SK-N-MC (cell line): ENCODE measurements around the gene N4BP3.

Experiments
- EZH2 ChIP-seq: fragments of 200-600 bp; sonication (generic); IDR thresholded peaks from one replicate; pipeline ENCODE4 v1.6.1; 2017; ENCODE audit warnings: antibody characterized with exemption
- POLR2AphosphoS5 ChIP-seq: IDR thresholded peaks from 2 replicates; pipeline ENCODE4 v1.6.1; 2012; ENCODE audit warnings: mild to moderate bottlenecking, low read depth, low read length, borderline replicate concordance

DNA sequence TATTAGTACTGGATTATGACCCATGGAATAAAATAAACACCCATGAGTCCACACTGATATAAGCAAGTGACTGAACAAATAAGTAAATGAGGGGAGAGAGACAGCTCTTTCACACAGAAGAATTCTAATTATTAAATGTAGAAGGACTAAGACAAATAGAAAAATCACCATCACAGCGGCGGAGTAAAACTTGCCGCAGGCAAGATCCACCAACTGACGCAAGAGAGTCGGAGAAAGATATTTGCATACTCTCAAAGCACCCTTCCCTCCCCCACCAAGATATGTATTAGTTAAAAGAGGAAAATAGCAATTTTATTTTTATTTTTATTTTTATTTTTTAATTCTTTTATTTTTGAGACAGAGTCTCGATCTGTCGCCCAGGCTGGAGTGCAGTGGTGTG is 14.6 kb upstream of the N4BP3 start:
- no peak for TF ChIP-seq EZH2
- no peak for TF ChIP-seq POLR2AphosphoS5
